SK-N-SH treated with all-trans-retinoic acid at 6 μM for 48 hours (cell line): ENCODE measurements around the gene RNF215.
"Not testable (repeated sequence)": the region's sequence is repeated elsewhere in the genome, so short reads cannot be mapped to it uniquely, and the experiment has no call there.

Experiments used
- ARNTL ChIP-seq: fragments of 450-650 bp; formaldehyde crosslinking; IDR thresholded peaks from 2 replicates; pipeline ENCODE4 v1.5.0; 2020; ENCODE audit warnings: low read depth, mild to moderate bottlenecking, moderate library complexity, borderline replicate concordance
- CSDC2 ChIP-seq: fragments of 250-450 bp; sonication (Bioruptor Pico); IDR thresholded peaks from 2 replicates; pipeline ENCODE4 v1.5.0; 2020; ENCODE audit warnings: mild to moderate bottlenecking, moderate library complexity
- ZFP30 ChIP-seq: fragments of 450-650 bp; formaldehyde crosslinking; IDR thresholded peaks from 2 replicates; pipeline ENCODE4 v1.5.0; 2022; ENCODE audit warnings: mild to moderate bottlenecking, moderate library complexity
- TF ChIP-seq, protein P1 (sequence below): fragments of 250-450 bp; sonication (Bioruptor Pico); IDR thresholded peaks from 2 replicates; pipeline ENCODE4 v1.8.0; 2020; ENCODE audit warnings: mild to moderate bottlenecking, moderate library complexity, borderline replicate concordance

DNA sequence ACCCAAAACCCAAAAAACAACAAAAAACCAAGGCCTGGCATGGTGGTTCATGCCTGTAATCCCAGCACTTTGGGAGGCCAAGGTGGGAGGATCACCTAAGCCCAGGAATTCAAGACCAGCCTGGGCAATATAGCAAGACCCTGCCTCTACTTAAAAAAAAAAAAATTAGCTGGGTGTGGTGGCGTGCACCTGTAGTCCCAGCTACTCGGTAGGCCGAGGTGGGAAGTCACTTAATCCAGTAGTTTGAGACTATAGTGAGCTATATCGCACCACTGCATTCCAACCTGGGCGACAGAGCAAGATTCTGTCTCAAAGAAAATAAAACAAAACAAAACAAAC lies 15.5 kb upstream of the RNF215 start:
- TF ChIP-seq CSDC2; ZFP30 (CRISPR knock-in tag); ARNTL (CRISPR knock-in tag): not testable (repeated sequence)
- TF ChIP-seq, protein P1, sequence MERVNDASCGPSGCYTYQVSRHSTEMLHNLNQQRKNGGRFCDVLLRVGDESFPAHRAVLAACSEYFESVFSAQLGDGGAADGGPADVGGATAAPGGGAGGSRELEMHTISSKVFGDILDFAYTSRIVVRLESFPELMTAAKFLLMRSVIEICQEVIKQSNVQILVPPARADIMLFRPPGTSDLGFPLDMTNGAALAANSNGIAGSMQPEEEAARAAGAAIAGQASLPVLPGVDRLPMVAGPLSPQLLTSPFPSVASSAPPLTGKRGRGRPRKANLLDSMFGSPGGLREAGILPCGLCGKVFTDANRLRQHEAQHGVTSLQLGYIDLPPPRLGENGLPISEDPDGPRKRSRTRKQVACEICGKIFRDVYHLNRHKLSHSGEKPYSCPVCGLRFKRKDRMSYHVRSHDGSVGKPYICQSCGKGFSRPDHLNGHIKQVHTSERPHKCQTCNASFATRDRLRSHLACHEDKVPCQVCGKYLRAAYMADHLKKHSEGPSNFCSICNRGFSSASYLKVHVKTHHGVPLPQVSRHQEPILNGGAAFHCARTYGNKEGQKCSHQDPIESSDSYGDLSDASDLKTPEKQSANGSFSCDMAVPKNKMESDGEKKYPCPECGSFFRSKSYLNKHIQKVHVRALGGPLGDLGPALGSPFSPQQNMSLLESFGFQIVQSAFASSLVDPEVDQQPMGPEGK (CRISPR knock-in tag): not testable (repeated sequence)
